Stimulated activated naive CD8-positive, alpha-beta T cell treated with anti-CD3 and anti-CD28 coated beads, Interleukin-15, amount 100 ng/mL, for 72 hours (primary cell): Measurements from ENCODE around the gene CYP4F2.
"Not testable (repeated sequence)": the region's sequence is repeated elsewhere in the genome, so short reads cannot be mapped to it uniquely, and the experiment has no call there.

Experiments used
- ATAC-seq: fragments of 150-1000 bp; cut with Tn5 transposase; 2 replicates; pipeline ENCODE4 v1.10.0; 2021; ENCODE audit warnings: mild to moderate bottlenecking, moderate library complexity
- DNase-seq, 2 donors: peaks; one replicate each; pipeline ENCODE4 v3.0.0; 2021 to 2022
- H3K27ac Mint-ChIP-seq, 2 donors: one replicate each; pipeline ENCODE4 v1.8.0; 2022; ENCODE audit warnings: mild to moderate bottlenecking in 2 of 2, mixed read lengths in 2 of 2, moderate library complexity in 2 of 2
- H3K27me3 Mint-ChIP-seq: one replicate; pipeline ENCODE4 v1.8.0; 2022; ENCODE audit warnings: mixed read lengths
- H3K4me1 Mint-ChIP-seq: one replicate; pipeline ENCODE4 v1.8.0; 2022; ENCODE audit warnings: mild to moderate bottlenecking, mixed read lengths
- H3K4me3 Mint-ChIP-seq, 2 donors: one replicate each; pipeline ENCODE4 v1.8.0; 2022; ENCODE audit warnings: mild to moderate bottlenecking in 2 of 2, mixed read lengths in 2 of 2, moderate library complexity in 1 of 2
- H3K9me3 Mint-ChIP-seq, 2 donors: one replicate each; pipeline ENCODE4 v1.8.0; 2022; ENCODE audit warnings: mixed read lengths in 2 of 2

The CYP4F2 gene

GRCh38 chr19:15843203-15843893, 54.5 kb downstream of the CYP4F2 start:
- ATAC-seq (no peak), DNase-seq (no peak)
- Mint-ChIP-seq H3K27ac (no peak overlapping the region), H3K4me3 (no peak overlapping the region), H3K27me3 (no peaks in the 10 kb centered on the region), H3K4me1 (peaks cover 31% of the 10 kb centered on the region), H3K9me3 (no peaks in the 10 kb centered on the region)

GRCh38 chr19:15841875-15842569, 55.9 kb downstream of the CYP4F2 start:
- Mint-ChIP-seq H3K4me3 (no peak overlapping the region), H3K27me3 (no peaks in the 10 kb centered on the region), H3K9me3 (no peaks in the 10 kb centered on the region), H3K27ac (no peak overlapping the region), H3K4me1 (peaks cover 40% of the 10 kb centered on the region)
- DNase-seq: peak in 1 of 2 donors; percentile 20
- ATAC-seq: no peak

GRCh38 chr19:15840833-15841232, 57.0 kb downstream of the CYP4F2 start:
- no peak for ATAC-seq
- no peaks in the 10 kb centered on the region for H3K27me3 Mint-ChIP-seq
- no peak for DNase-seq

DNA sequence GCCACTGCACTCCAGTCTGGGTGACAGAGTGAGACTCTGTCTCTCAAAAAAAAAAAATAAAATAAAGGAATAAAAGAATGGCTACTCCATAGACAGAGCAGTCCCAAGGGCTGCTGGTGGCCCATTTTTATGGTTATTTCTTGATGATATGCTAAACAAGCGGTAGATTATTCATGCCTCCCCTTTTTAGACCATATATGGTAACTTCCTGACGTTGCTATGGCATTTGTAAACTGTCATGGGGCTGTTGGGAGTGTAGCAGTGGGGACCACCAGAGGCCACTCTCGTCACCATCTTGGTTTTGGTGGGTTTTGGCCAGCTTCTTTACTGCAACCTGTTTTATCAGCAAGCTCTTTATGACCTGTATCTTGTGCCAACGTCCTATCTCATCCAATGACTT, 58.0 kb downstream of the CYP4F2 start:
- H3K9me3 Mint-ChIP-seq: not testable (repeated sequence)

More at GRCh38 chr19:15840833-15841232, 57.0 kb downstream of the CYP4F2 start:
- Mint-ChIP-seq H3K4me3 (no peak overlapping the region), H3K9me3 (no peaks in the 10 kb centered on the region), H3K27ac (no peak overlapping the region), H3K4me1 (peaks cover 43% of the 10 kb centered on the region)

GRCh38 chr19:15838351-15838750, 59.5 kb downstream of the CYP4F2 start:
- H3K9me3 Mint-ChIP-seq: no peaks in the 10 kb centered on the region
- peaks cover 32% of the 10 kb centered on the region for H3K4me1 Mint-ChIP-seq
- DNase-seq (no peak), ATAC-seq (no peak)
- H3K4me3 Mint-ChIP-seq: peak overlapping the region in 1 of 2 donors; percentile 37
- no peaks in the 10 kb centered on the region for H3K27me3 Mint-ChIP-seq
- H3K27ac Mint-ChIP-seq: no peak overlapping the region

More for the DNA sequence above, 58.0 kb downstream of the CYP4F2 start:
- not testable (repeated sequence) for DNase-seq, ATAC-seq, H3K4me3 Mint-ChIP-seq, H3K27ac Mint-ChIP-seq, H3K27me3 Mint-ChIP-seq
- peaks cover 43% of the 10 kb centered on the region for H3K4me1 Mint-ChIP-seq

GRCh38 chr19:15837221-15837731, 60.6 kb downstream of the CYP4F2 start:
- Mint-ChIP-seq H3K4me1 (peaks cover 27% of the 10 kb centered on the region), H3K9me3 (no peaks in the 10 kb centered on the region), H3K27me3 (no peaks in the 10 kb centered on the region), H3K4me3 (peak overlapping the region; percentile 86 to 96), H3K27ac (peak overlapping the region; percentile 95 to 99)
- ATAC-seq (peak; percentile 8), DNase-seq (no peak)

GRCh38 chr19:15836330-15837220, 61.3 kb downstream of the CYP4F2 start:
- peak overlapping the region; percentile 86 to 96 for H3K4me3 Mint-ChIP-seq
- H3K4me1 Mint-ChIP-seq: peaks cover 23% of the 10 kb centered on the region
- ATAC-seq (peak; percentile 96), DNase-seq (peak; percentile 94 to 96)
- peak overlapping the region; percentile 95 to 99 for H3K27ac Mint-ChIP-seq
- H3K9me3 Mint-ChIP-seq: no peaks in the 10 kb centered on the region
- H3K27me3 Mint-ChIP-seq: no peaks in the 10 kb centered on the region

DNA sequence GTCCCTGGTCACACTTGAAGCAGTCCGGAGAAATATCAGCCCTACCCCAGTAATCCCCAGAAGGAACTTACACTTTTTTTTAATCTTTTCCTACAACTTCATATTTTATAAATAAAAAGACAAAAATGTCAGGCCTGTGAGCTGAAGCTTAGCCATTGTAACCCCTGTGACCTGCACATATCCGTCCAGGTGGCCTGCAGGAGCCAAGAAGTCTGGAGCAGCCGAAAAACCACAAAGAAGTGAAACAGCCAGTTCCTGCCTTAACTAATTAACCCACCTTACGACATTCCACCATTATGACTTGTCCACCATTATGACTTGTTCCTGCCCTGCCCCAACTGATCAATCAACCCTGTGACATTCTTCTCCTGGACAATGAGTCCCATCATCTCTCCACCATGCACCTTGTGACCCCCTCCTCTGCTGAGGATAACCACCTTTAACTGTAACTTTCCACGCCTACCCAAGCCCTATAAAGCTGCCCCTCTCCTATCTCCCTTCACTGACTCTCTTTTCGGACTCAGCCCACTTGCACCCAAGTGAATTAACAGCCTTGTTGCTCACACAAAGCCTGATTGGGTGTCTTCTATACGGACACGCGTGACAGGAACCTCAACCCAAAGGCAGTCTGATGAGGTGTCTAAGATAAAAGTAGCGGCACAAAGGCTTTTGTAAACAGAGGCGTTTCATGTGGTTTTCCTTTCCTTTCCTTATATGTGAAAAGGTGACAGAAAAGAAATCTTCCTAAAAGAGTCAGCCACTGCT, 62.1 kb downstream of the CYP4F2 start:
- Mint-ChIP-seq H3K4me3 (peak overlapping the region; percentile 86 to 96), H3K4me1 (peaks cover 23% of the 10 kb centered on the region), H3K27ac (peak overlapping the region; percentile 95 to 99)
- peak; percentile 9 to 35 for DNase-seq
- not testable (repeated sequence) for H3K9me3 Mint-ChIP-seq, H3K27me3 Mint-ChIP-seq, ATAC-seq

GRCh38 chr19:15834232-15834631, 63.6 kb downstream of the CYP4F2 start:
- not testable (repeated sequence) for ATAC-seq, DNase-seq, H3K4me3 Mint-ChIP-seq, H3K9me3 Mint-ChIP-seq, H3K27me3 Mint-ChIP-seq, H3K27ac Mint-ChIP-seq
- H3K4me1 Mint-ChIP-seq: peaks cover 23% of the 10 kb centered on the region

GRCh38 chr19:15831626-15832025, 66.2 kb downstream of the CYP4F2 start:
- no peaks in the 10 kb centered on the region for H3K27me3 Mint-ChIP-seq
- H3K27ac Mint-ChIP-seq: no peak overlapping the region
- H3K4me1 Mint-ChIP-seq: peaks cover 7% of the 10 kb centered on the region
- H3K4me3 Mint-ChIP-seq: no peak overlapping the region
- H3K9me3 Mint-ChIP-seq: no peaks in the 10 kb centered on the region
- no peak for DNase-seq
- ATAC-seq: no peak

DNA sequence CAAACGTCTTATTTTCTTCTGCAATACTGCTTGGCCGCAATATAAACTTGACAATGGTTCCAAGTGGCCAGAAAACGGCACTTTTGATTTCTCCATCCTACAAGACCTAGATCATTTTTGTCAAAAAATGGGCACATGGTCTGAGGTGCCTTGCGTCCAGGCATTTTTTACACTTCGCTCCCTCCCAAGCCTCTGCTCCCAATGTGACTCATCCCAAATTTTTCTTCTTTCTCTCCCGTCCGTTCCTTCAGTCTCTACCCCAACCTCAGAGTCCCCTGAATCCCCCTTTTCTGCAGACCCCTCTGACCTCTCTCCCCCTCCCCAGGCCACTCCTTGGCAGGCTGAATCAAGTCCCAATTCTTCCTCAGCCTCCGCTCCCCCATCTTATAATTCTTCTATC, 68.1 kb downstream of the CYP4F2 start:
- Mint-ChIP-seq H3K9me3 (no peaks in the 10 kb centered on the region), H3K4me1 (no peaks in the 10 kb centered on the region), H3K27me3 (no peaks in the 10 kb centered on the region), H3K27ac (peak overlapping the region in 1 of 2 donors; percentile 21), H3K4me3 (no peak overlapping the region)
- DNase-seq: no peak
- no peak for ATAC-seq

GRCh38 chr19:15829306-15829698, 68.6 kb downstream of the CYP4F2 start:
- no peaks in the 10 kb centered on the region for H3K27me3 Mint-ChIP-seq
- no peak for ATAC-seq
- H3K4me1 Mint-ChIP-seq: no peaks in the 10 kb centered on the region
- H3K27ac Mint-ChIP-seq: no peak overlapping the region
- H3K9me3 Mint-ChIP-seq: no peaks in the 10 kb centered on the region
- no peak for DNase-seq
- no peak overlapping the region for H3K4me3 Mint-ChIP-seq

GRCh38 chr19:15828611-15829305, 69.1 kb downstream of the CYP4F2 start:
- not testable (repeated sequence) for DNase-seq, H3K27ac Mint-ChIP-seq, H3K27me3 Mint-ChIP-seq, ATAC-seq, H3K4me3 Mint-ChIP-seq, H3K4me1 Mint-ChIP-seq, H3K9me3 Mint-ChIP-seq

GRCh38 chr19:15828121-15828610, 69.7 kb downstream of the CYP4F2 start:
- no peak for DNase-seq
- no peaks in the 10 kb centered on the region for H3K9me3 Mint-ChIP-seq
- H3K27me3 Mint-ChIP-seq: no peaks in the 10 kb centered on the region
- ATAC-seq: no peak
- no peak overlapping the region for H3K27ac Mint-ChIP-seq
- H3K4me1 Mint-ChIP-seq: no peaks in the 10 kb centered on the region
- no peak overlapping the region for H3K4me3 Mint-ChIP-seq
